Karpas-422 (cell line): ENCODE results near the gene ZNF722. TPM values are rescaled to one million over a fixed set of nuclear protein-coding genes. Genes with fewer than 3 reads are reported as not detected.
"Not testable (repeated sequence)": the region's sequence is repeated elsewhere in the genome, so short reads cannot be mapped to it uniquely, and the experiment has no call there.

Source experiments
- DNase-seq: peaks from one replicate; pipeline ENCODE4 v3.0.0-alpha.2; 2015
- H2AFZ ChIP-seq: fragments of 200-600 bp; sonication (generic); 2 replicates; pipeline ENCODE4 v1.6.1; 2014; ENCODE audit warnings: antibody characterized with exemption, low read length, mixed read lengths
- H3K27ac ChIP-seq: fragments of 200-600 bp; sonication (generic); 2 replicates; pipeline ENCODE4 v1.5.1; 2014; ENCODE audit warnings: mild to moderate bottlenecking, low read length, moderate library complexity
- H3K27me3 ChIP-seq: fragments of 200-600 bp; sonication (generic); 2 replicates; pipeline ENCODE4 v1.6.1; 2014; ENCODE audit warnings: low read length, mixed read lengths
- H3K36me3 ChIP-seq: fragments of 200-600 bp; sonication (generic); 2 replicates; pipeline ENCODE4 v1.6.1; 2014; ENCODE audit warnings: low read length, mixed read lengths; ENCODE audit not compliant: insufficient read depth
- H3K4me1 ChIP-seq: fragments of 200-600 bp; sonication (generic); 2 replicates; pipeline ENCODE4 v1.6.1; 2014; ENCODE audit warnings: mild to moderate bottlenecking, low read length, mixed read lengths
- H3K4me2 ChIP-seq: fragments of 200-600 bp; sonication (generic); 2 replicates; pipeline ENCODE4 v1.6.1; 2014; ENCODE audit warnings: low read length, low read depth, mild to moderate bottlenecking; ENCODE audit not compliant: poor library complexity, severe bottlenecking
- H3K4me3 ChIP-seq: fragments of 200-600 bp; sonication (generic); 2 replicates; pipeline ENCODE4 v1.5.1; 2014; ENCODE audit warnings: mild to moderate bottlenecking, antibody characterized with exemption, low read length, mixed read lengths
- H3K79me2 ChIP-seq: fragments of 200-600 bp; sonication (generic); 2 replicates; pipeline ENCODE4 v1.6.1; 2014; ENCODE audit warnings: mild to moderate bottlenecking, low read length, mixed read lengths
- H3K9ac ChIP-seq: fragments of 200-600 bp; sonication (generic); 2 replicates; pipeline ENCODE4 v1.6.0; 2014; ENCODE audit warnings: low read length
- H3K9me2 ChIP-seq: fragments of 200-600 bp; sonication (generic), shearing (Covaris generic); replicated peaks from 2 replicates; pipeline ENCODE4 v1.6.0; 2014; ENCODE audit warnings: mild to moderate bottlenecking, low read length, moderate library complexity; ENCODE audit not compliant: insufficient read depth
- H3K9me3 ChIP-seq: fragments of 300-700, 200-600 bp; sonication (generic); 2 replicates; pipeline ENCODE4 v1.6.1; 2014; ENCODE audit warnings: low read length, mixed read lengths
- H4K20me1 ChIP-seq: fragments of 200-600 bp; sonication (generic); 2 replicates; pipeline ENCODE4 v1.6.1; 2014; ENCODE audit warnings: mild to moderate bottlenecking, antibody characterized with exemption, low read length, low read depth; ENCODE audit not compliant: insufficient read depth
- total RNA-seq: library from RNA; depleted of rRNA; stranded (reverse); fragments of >200 nt; shearing (Covaris generic); gene quantifications from 2 replicates; pipeline ENCODE4 v1.2.3, GENCODE V29; 2014; ENCODE audit warnings: low replicate concordance; rRNA removed

ZNF722 gene
- total RNA-seq, result not detected in 2 replicates

- H3K9ac ChIP-seq, result no peak within 1 kb of the TSS
- DNase-seq, result no peak
Observed at GRCh38 chr7:63998549-63998948, at the start of gene ZNF722. TSS of gene ZNF722 (plus strand) at chr7:63998849. CDS start at chr7:63998962, 113 bp downstream.

GRCh38 chr7:63953181-63953580 is 45.5 kb upstream of the ZNF722 start:
- H4K20me1 ChIP-seq, result no peaks in the 10 kb centered on the region
- H3K4me3 ChIP-seq, result no peak overlapping the region
- H3K4me2 ChIP-seq, result no peak overlapping the region
- H3K9me2 ChIP-seq, result no peaks in the 10 kb centered on the region
- no peak for DNase-seq
- H3K9me3 ChIP-seq, result peaks cover 6% of the 10 kb centered on the region
- no peak overlapping the region for H3K27ac ChIP-seq
- H2AFZ ChIP-seq, result no peak overlapping the region
- no peak overlapping the region for H3K9ac ChIP-seq
- no peaks in the 10 kb centered on the region for H3K79me2 ChIP-seq
- no peaks in the 10 kb centered on the region for H3K36me3 ChIP-seq
- no peaks in the 10 kb centered on the region for H3K4me1 ChIP-seq
- no peaks in the 10 kb centered on the region for H3K27me3 ChIP-seq

More at GRCh38 chr7:63998549-63998948, at the start of gene ZNF722:
- no peak within 1 kb of the TSS for H2AFZ ChIP-seq
- peaks cover 3% of the 10 kb centered on the region; the same call in 1 of the 2 replicates for H3K9me3 ChIP-seq
- H3K4me2 ChIP-seq, result no peak within 1 kb of the TSS
- H3K36me3 ChIP-seq, result no peaks in the 10 kb centered on the region
- no peaks in the 10 kb centered on the region for H3K4me1 ChIP-seq
- H3K79me2 ChIP-seq, result no peaks in the 10 kb centered on the region
- H3K27me3 ChIP-seq, result no peaks in the 10 kb centered on the region
- no peak within 1 kb of the TSS for H3K4me3 ChIP-seq
- no peaks in the 10 kb centered on the region for H3K9me2 ChIP-seq
- H3K27ac ChIP-seq, result no peak within 1 kb of the TSS
- H4K20me1 ChIP-seq, result no peaks in the 10 kb centered on the region

GRCh38 chr7:63968629-63969028 is 30.0 kb upstream of the ZNF722 start:
- Histone ChIP-seq H3K79me2 (no peaks in the 10 kb centered on the region), H3K27ac (no peak overlapping the region), H3K27me3 (no peaks in the 10 kb centered on the region), H4K20me1 (no peaks in the 10 kb centered on the region), H3K4me3 (no peak overlapping the region), H3K4me2 (no peak overlapping the region), H3K4me1 (no peaks in the 10 kb centered on the region), H3K9me2 (no peaks in the 10 kb centered on the region), H3K36me3 (no peaks in the 10 kb centered on the region), H2AFZ (no peak overlapping the region), H3K9me3 (peaks cover 32% of the 10 kb centered on the region), H3K9ac (no peak overlapping the region)
- DNase-seq, result no peak

GRCh38 chr7:64015496-64015895 is 16.8 kb downstream of the ZNF722 start:
- H3K9me2 ChIP-seq, H3K4me3 ChIP-seq, H3K79me2 ChIP-seq, H2AFZ ChIP-seq, H3K27ac ChIP-seq, H3K36me3 ChIP-seq, DNase-seq, H3K27me3 ChIP-seq, H3K4me1 ChIP-seq, H3K9ac ChIP-seq, H3K4me2 ChIP-seq, H4K20me1 ChIP-seq: not testable (repeated sequence)
- peaks cover 23% of the 10 kb centered on the region for H3K9me3 ChIP-seq

- Histone ChIP-seq H3K27ac (no peak overlapping the region), H3K4me2 (no peak overlapping the region), H3K4me1 (no peaks in the 10 kb centered on the region), H3K27me3 (no peaks in the 10 kb centered on the region), H3K9ac (no peak overlapping the region), H3K9me2 (no peaks in the 10 kb centered on the region), H3K36me3 (no peaks in the 10 kb centered on the region), H3K9me3 (peaks cover 20% of the 10 kb centered on the region), H4K20me1 (no peaks in the 10 kb centered on the region), H3K4me3 (no peak overlapping the region), H2AFZ (no peak overlapping the region), H3K79me2 (no peaks in the 10 kb centered on the region)
- no peak for DNase-seq
Observed at GRCh38 chr7:64035388-64035787, 36.7 kb downstream of the ZNF722 start.

- H3K9me2 ChIP-seq, result no peaks in the 10 kb centered on the region
- H3K27ac ChIP-seq, result no peak overlapping the region
- no peaks in the 10 kb centered on the region for H3K36me3 ChIP-seq
- H3K79me2 ChIP-seq, result no peaks in the 10 kb centered on the region
- peaks cover 22% of the 10 kb centered on the region for H3K9me3 ChIP-seq
- H3K4me1 ChIP-seq, result no peaks in the 10 kb centered on the region
- no peak overlapping the region for H2AFZ ChIP-seq
- no peak overlapping the region for H3K4me3 ChIP-seq
- H4K20me1 ChIP-seq, result no peaks in the 10 kb centered on the region
- H3K4me2 ChIP-seq, result no peak overlapping the region
- no peaks in the 10 kb centered on the region for H3K27me3 ChIP-seq
- no peak overlapping the region for H3K9ac ChIP-seq
- DNase-seq, result no peak
Observed at GRCh38 chr7:64037095-64037494, 38.4 kb downstream of the ZNF722 start.

GRCh38 chr7:64045301-64046040 is 46.8 kb downstream of the ZNF722 start, which contains the start of gene ZNF727:
TSS of gene ZNF727 (plus strand) at chr7:64045434. CDS start at chr7:64045622, 188 bp downstream.
- Histone ChIP-seq H3K27me3 (no peaks in the 10 kb centered on the region), H3K79me2 (no peaks in the 10 kb centered on the region), H3K9ac (no peak within 1 kb of the TSS), H3K4me2 (no peak within 1 kb of the TSS), H3K36me3 (no peaks in the 10 kb centered on the region), H3K9me3 (peaks cover 18% of the 10 kb centered on the region), H4K20me1 (no peaks in the 10 kb centered on the region), H2AFZ (no peak within 1 kb of the TSS), H3K27ac (no peak within 1 kb of the TSS), H3K9me2 (no peaks in the 10 kb centered on the region), H3K4me1 (no peaks in the 10 kb centered on the region), H3K4me3 (no peak within 1 kb of the TSS)
- DNase-seq, result no peak

GRCh38 chr7:64046041-64046389 is 47.4 kb downstream of the ZNF722 start:
- Histone ChIP-seq H3K36me3 (no peaks in the 10 kb centered on the region), H3K4me2 (no peak overlapping the region), H4K20me1 (no peaks in the 10 kb centered on the region), H3K4me3 (no peak overlapping the region), H3K9me3 (peaks cover 18% of the 10 kb centered on the region), H3K27me3 (no peaks in the 10 kb centered on the region), H3K9ac (no peak overlapping the region), H3K27ac (no peak overlapping the region), H3K4me1 (no peaks in the 10 kb centered on the region), H3K9me2 (no peaks in the 10 kb centered on the region), H3K79me2 (no peaks in the 10 kb centered on the region), H2AFZ (no peak overlapping the region)
- DNase-seq, result no peak
